SKM-1 treated with dmso at 0.1 percent for 144 hours (cell line): ENCODE results near the gene BAD.
"Not testable (repeated sequence)": the region's sequence is repeated elsewhere in the genome, so short reads cannot be mapped to it uniquely, and the experiment has no call there.

Experiments used
- DNase-seq: peaks from one replicate; lab custom pipeline; 2025; ENCODE audit not compliant: unreplicated experiment; lab: John Stamatoyannopoulos, UW

BAD gene

GRCh38 chr11:64315667-64316526 is 31.4 kb upstream of the BAD start:
- not testable (repeated sequence) for DNase-seq

GRCh38 chr11:64314805-64315561 is 30.5 kb upstream of the BAD start:
- no peak for DNase-seq

- DNase-seq, result no peak
These were observed 29.8 kb upstream of the BAD start for GRCh38 chr11:64314146-64314804.

- no peak for DNase-seq
These were observed 29.2 kb upstream of the BAD start for GRCh38 chr11:64313491-64314145.

GRCh38 chr11:64312947-64313346 is 28.5 kb upstream of the BAD start:
- DNase-seq, result no peak

GRCh38 chr11:64307795-64308194 is 23.3 kb upstream of the BAD start:
- not testable (repeated sequence) for DNase-seq

- DNase-seq, result no peak
These were observed 22.6 kb upstream of the BAD start for GRCh38 chr11:64306876-64307622.

GRCh38 chr11:64306563-64306875 is 22.1 kb upstream of the BAD start:
- DNase-seq, result no peak

- DNase-seq, result peak; percentile 82
These were observed 21.5 kb upstream of the BAD start for GRCh38 chr11:64305691-64306562.

GRCh38 chr11:64305075-64305690 is 20.7 kb upstream of the BAD start, which contains the start of gene ESRRA:
TSS of gene ESRRA (plus strand) at chr11:64305524. CDS start at chr11:64307180, 1,656 bp downstream.
- peak; percentile 100 for DNase-seq

- DNase-seq, result peak; percentile 89
These were observed 20.0 kb upstream of the BAD start for GRCh38 chr11:64304316-64305072.

- no peak for DNase-seq
These were observed 19.5 kb upstream of the BAD start for GRCh38 chr11:64304032-64304315.

- DNase-seq, result no peak
These were observed 18.9 kb upstream of the BAD start for GRCh38 chr11:64303109-64304031.

GRCh38 chr11:64299847-64300648 is 15.6 kb upstream of the BAD start, which contains the start of gene CATSPERZ:
TSS of gene CATSPERZ (plus strand) at chr11:64300358. CDS start at chr11:64300411, 53 bp downstream.
- DNase-seq, result no peak

- no peak for DNase-seq
These were observed 14.7 kb upstream of the BAD start for GRCh38 chr11:64298966-64299846.
